GM18508 (cell line): ENCODE measurements around the gene TM2D3.

Source experiments
- ATAC-seq: cut with Tn5 transposase; IDR thresholded peaks from one replicate; pipeline ENCODE4 v1.9.1; 2021; ENCODE audit warnings: moderate number of reproducible peaks; ENCODE audit not compliant: insufficient read depth, unreplicated experiment

The TM2D3 gene

GRCh38 chr15:101609742-101610610, 42.2 kb downstream of the TM2D3 start:
- ATAC-seq, result no peak

- ATAC-seq, result no peak
These were observed 44.0 kb downstream of the TM2D3 start for GRCh38 chr15:101608201-101608600.

GRCh38 chr15:101607108-101607507, 45.1 kb downstream of the TM2D3 start:
- ATAC-seq, result no peak

GRCh38 chr15:101604124-101604874, 47.9 kb downstream of the TM2D3 start:
- ATAC-seq, result no peak

GRCh38 chr15:101602801-101603200, 49.4 kb downstream of the TM2D3 start:
- ATAC-seq, result no peak

GRCh38 chr15:101600035-101600434, 52.1 kb downstream of the TM2D3 start:
- no peak for ATAC-seq

GRCh38 chr15:101599091-101599490, 53.1 kb downstream of the TM2D3 start:
- no peak for ATAC-seq

- ATAC-seq, result no peak
These were observed 54.7 kb downstream of the TM2D3 start for GRCh38 chr15:101597360-101597928.

GRCh38 chr15:101596633-101597032, 55.5 kb downstream of the TM2D3 start:
- ATAC-seq, result no peak
